ENCODE measurements around the gene CCDC61.

DNA sequence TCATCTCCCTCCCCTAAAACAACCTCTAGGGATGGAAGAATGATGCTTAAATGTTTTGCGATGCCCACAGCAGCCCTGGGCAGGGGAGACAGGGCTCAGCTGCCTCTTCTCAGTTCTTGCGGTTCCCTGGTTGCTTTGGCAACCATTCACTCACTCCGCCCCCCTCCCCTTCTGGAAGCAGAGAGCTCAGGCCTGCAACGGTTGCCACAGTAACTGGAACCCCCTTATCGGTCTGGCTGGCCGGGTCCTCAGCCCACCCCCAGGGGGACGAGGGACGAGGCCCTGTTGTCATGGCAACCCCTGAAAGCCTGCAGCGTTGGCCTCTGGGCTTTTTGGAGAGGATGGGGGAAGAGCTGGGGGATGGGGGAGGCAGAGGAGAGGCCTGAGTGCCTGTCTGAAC is 41.1 kb upstream of the CCDC61 start:
- TF ChIP-seq ELF4 (IDR thresholded peaks at IDR 0.05) = no peak
- no peak for TF ChIP-seq SP1 (IDR thresholded peaks at IDR 0.05)
- no peak for TF ChIP-seq BHLHE40 (IDR thresholded peaks at IDR 0.05; ENCODE audit: borderline replicate concordance)
- TF ChIP-seq SUZ12 (IDR thresholded peaks at IDR 0.05) = no peak
- no peak for TF ChIP-seq FOXA1 (IDR thresholded peaks at IDR 0.05)

Measured in HEK293T (cell line).